OCI-LY3 (cell line): ENCODE measurements around the gene TPRG1.

ENCODE experiments used
- H2AFZ ChIP-seq: fragments of 200-600, 300-600 bp; shearing (Covaris generic); 2 replicates; pipeline ENCODE4 v1.6.0; 2014; ENCODE audit warnings: antibody characterized with exemption, low read depth, low read length
- H3K27ac ChIP-seq: fragments of 200-600, 300-600 bp; sonication (generic); 2 replicates; pipeline ENCODE4 v1.5.1; 2014; ENCODE audit warnings: mild to moderate bottlenecking, low read length, moderate library complexity, mixed read lengths
- H3K27me3 ChIP-seq: fragments of 200-600, 300-600 bp; sonication (generic); 2 replicates; pipeline ENCODE4 v1.6.1; 2014; ENCODE audit warnings: low read depth, low read length, mixed read lengths
- H3K36me3 ChIP-seq: fragments of 200-600, 300-600 bp; sonication (generic); replicated peaks from 2 replicates; pipeline ENCODE3; 2014; ENCODE audit warnings: low read depth, low read length, mixed read lengths
- H3K4me1 ChIP-seq: fragments of 300-600, 200-600 bp; sonication (generic); 2 replicates; pipeline ENCODE4 v1.6.1; 2014; ENCODE audit warnings: low read length, mixed read lengths
- H3K4me2 ChIP-seq: fragments of 200-600, 300-600 bp; sonication (generic); 2 replicates; pipeline ENCODE4 v1.6.1; 2014; ENCODE audit warnings: low read length, mixed read lengths
- H3K4me3 ChIP-seq: fragments of 300-600, 200-600 bp; sonication (generic); 2 replicates; pipeline ENCODE4 v1.5.1; 2014; ENCODE audit warnings: antibody characterized with exemption, mild to moderate bottlenecking, low read length, moderate library complexity
- H3K79me2 ChIP-seq: fragments of 300-600, 200-600 bp; shearing (Covaris generic); 2 replicates; pipeline ENCODE4 v1.6.1; 2014; ENCODE audit warnings: mild to moderate bottlenecking, low read length, mixed read lengths
- H3K9ac ChIP-seq: fragments of 300-600, 200-600 bp; shearing (Covaris generic); 2 replicates; pipeline ENCODE4 v1.6.0; 2014; ENCODE audit warnings: mild to moderate bottlenecking, low read length, moderate library complexity
- H3K9me3 ChIP-seq: fragments of 200-600, 300-600 bp; shearing (Covaris generic); 2 replicates; pipeline ENCODE4 v1.6.1; 2014; ENCODE audit warnings: low read length, mixed read lengths; ENCODE audit not compliant: insufficient read depth
- H4K20me1 ChIP-seq: fragments of 200-600, 300-600 bp; sonication (generic); 2 replicates; pipeline ENCODE4 v1.6.1; 2016; ENCODE audit warnings: low read length, mixed read lengths; ENCODE audit not compliant: insufficient read depth
- EZH2phosphoT487 ChIP-seq: fragments of 200-600 bp; shearing (Covaris generic); IDR thresholded peaks from 2 replicates; pipeline ENCODE4 v1.6.1; 2018; ENCODE audit warnings: antibody characterized with exemption, mixed run types, low read depth
- TF ChIP-seq, protein P1 (sequence below): fragments of 200-600, 300-600 bp; sonication (generic); IDR thresholded peaks from 2 replicates; pipeline ENCODE4 v1.5.1; 2014; ENCODE audit warnings: antibody characterized with exemption, low read length, low read depth

Gene TPRG1

DNA sequence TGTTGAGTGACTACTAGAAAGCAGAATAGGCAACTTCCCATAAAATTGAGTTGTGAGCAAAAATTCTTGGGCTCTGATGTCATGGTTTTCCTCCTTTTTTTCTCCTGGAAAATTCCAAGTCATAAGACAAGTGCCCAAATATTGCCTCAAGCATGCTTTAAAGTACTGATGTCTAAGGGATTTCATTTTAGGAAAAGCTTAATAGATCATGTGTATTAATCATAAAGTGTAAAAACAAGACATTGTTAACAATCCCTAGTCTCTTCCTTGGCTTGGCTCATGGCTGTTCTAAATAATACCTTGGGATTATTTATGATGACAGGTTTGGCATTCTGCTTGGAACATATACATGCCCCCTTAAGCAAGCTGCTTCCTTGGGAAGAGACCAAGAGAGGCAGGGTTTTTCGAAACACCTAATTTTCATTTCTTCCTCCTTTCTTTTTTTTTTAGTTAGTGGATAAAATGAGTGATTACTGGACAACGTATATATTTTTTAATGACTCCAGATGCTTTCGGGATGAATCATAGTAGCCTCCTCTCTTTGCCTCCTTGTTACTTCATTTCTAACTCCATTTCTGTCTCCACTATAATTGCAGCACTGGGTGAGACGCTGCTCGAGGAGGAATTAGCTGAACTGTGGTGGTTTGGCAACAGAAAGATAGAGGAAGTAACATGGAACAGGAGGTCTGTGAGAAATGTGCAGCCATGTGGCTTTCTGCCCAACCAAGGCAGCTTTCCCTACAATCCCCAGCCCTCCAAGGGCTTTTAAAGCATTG, 104.9 kb downstream of the TPRG1 start:
- H4K20me1 ChIP-seq = no peaks in the 10 kb centered on the region
- H3K79me2 ChIP-seq = no peaks in the 10 kb centered on the region
- H3K4me1 ChIP-seq = peaks cover 49% of the 10 kb centered on the region
- H3K27me3 ChIP-seq = peaks cover 3% of the 10 kb centered on the region; the same call in 1 of the 2 replicates
- H3K36me3 ChIP-seq = no peaks in the 10 kb centered on the region
- peak overlapping the region; percentile 61 for H3K27ac ChIP-seq
- H2AFZ ChIP-seq = no peak overlapping the region
- peak overlapping the region; percentile 71 for H3K4me2 ChIP-seq
- H3K9me3 ChIP-seq = no peaks in the 10 kb centered on the region
- peak overlapping the region; percentile 34 for H3K9ac ChIP-seq
- TF ChIP-seq, protein P1, sequence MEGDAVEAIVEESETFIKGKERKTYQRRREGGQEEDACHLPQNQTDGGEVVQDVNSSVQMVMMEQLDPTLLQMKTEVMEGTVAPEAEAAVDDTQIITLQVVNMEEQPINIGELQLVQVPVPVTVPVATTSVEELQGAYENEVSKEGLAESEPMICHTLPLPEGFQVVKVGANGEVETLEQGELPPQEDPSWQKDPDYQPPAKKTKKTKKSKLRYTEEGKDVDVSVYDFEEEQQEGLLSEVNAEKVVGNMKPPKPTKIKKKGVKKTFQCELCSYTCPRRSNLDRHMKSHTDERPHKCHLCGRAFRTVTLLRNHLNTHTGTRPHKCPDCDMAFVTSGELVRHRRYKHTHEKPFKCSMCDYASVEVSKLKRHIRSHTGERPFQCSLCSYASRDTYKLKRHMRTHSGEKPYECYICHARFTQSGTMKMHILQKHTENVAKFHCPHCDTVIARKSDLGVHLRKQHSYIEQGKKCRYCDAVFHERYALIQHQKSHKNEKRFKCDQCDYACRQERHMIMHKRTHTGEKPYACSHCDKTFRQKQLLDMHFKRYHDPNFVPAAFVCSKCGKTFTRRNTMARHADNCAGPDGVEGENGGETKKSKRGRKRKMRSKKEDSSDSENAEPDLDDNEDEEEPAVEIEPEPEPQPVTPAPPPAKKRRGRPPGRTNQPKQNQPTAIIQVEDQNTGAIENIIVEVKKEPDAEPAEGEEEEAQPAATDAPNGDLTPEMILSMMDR = no peak
- no peak for TF ChIP-seq EZH2phosphoT487
- H3K4me3 ChIP-seq = peak overlapping the region; percentile 50

DNA sequence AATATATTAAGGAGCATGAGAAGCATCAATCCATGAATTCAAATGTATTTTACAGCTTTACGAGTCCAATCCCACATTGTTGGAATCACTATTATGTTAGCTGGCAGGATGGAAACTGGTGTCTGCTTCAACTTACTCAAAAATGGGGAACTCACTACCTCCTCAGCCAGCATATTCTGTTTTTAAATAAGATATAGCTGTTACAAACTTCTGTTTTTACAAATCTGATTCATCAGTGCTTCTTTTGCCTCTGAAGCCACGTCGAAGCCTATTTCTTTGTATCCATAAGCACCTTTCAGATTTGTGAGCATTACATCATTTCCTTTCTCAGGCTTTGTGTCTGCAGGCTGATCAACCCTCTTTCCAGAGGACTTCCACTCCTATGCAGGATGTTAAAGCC, 105.9 kb downstream of the TPRG1 start:
- Histone ChIP-seq H2AFZ (no peak overlapping the region), H3K4me2 (peak overlapping the region; percentile 71), H3K4me1 (peaks cover 55% of the 10 kb centered on the region), H3K36me3 (no peaks in the 10 kb centered on the region), H3K9me3 (no peaks in the 10 kb centered on the region), H3K27me3 (no peaks in the 10 kb centered on the region), H3K4me3 (peak overlapping the region; percentile 50; the same call in 1 of the 2 replicates), H3K79me2 (no peaks in the 10 kb centered on the region), H3K27ac (peak overlapping the region; percentile 61), H4K20me1 (no peaks in the 10 kb centered on the region), H3K9ac (no peak overlapping the region)
- TF ChIP-seq EZH2phosphoT487 = no peak
- TF ChIP-seq, protein P1 = no peak

GRCh38 chr3:189278221-189278620, 106.5 kb downstream of the TPRG1 start:
- Histone ChIP-seq H3K4me3 (no peak overlapping the region), H3K9ac (no peak overlapping the region), H3K4me1 (peaks cover 55% of the 10 kb centered on the region), H3K27ac (peak overlapping the region; percentile 61), H4K20me1 (no peaks in the 10 kb centered on the region), H3K9me3 (no peaks in the 10 kb centered on the region), H3K36me3 (no peaks in the 10 kb centered on the region), H3K4me2 (peak overlapping the region; percentile 71), H3K27me3 (no peaks in the 10 kb centered on the region), H3K79me2 (no peaks in the 10 kb centered on the region), H2AFZ (no peak overlapping the region)
- TF ChIP-seq, protein P1 = no peak
- TF ChIP-seq EZH2phosphoT487 = no peak

DNA sequence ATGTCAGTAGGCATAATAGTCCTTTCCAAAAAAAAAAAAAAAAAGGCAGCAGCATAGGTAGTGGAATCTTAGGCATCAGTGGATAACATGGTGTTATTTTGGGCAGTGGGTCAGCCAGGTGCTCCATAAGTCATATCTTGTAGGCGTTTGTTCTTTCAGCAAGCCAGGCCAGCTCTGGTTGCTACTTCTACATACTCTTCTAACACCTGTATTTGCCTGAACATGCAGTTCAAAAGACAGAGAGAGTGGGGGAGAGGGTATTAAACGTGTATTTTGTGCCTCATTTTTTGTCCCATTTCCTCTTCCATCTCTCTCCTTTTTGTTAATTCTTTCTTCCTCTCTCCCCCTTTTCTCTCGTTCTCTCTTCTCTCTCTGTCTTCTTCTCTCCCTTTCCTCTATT, 110.4 kb downstream of the TPRG1 start:
- no peaks in the 10 kb centered on the region for H4K20me1 ChIP-seq
- H3K27me3 ChIP-seq = no peaks in the 10 kb centered on the region
- H3K9ac ChIP-seq = no peak overlapping the region
- no peak overlapping the region for H3K4me2 ChIP-seq
- no peak for TF ChIP-seq EZH2phosphoT487
- TF ChIP-seq, protein P1 = no peak
- no peaks in the 10 kb centered on the region for H3K79me2 ChIP-seq
- H3K9me3 ChIP-seq = no peaks in the 10 kb centered on the region
- H2AFZ ChIP-seq = no peak overlapping the region
- H3K36me3 ChIP-seq = no peaks in the 10 kb centered on the region
- no peak overlapping the region for H3K27ac ChIP-seq
- H3K4me3 ChIP-seq = no peak overlapping the region
- peaks cover 42% of the 10 kb centered on the region for H3K4me1 ChIP-seq
